Liver (tissue), 9 donors: ENCODE data around the gene DBP. TPM values are rescaled to one million over a fixed set of nuclear protein-coding genes. Genes with fewer than 3 reads are reported as not detected.

Experiments
- DNase-seq: peaks from one replicate; pipeline ENCODE4 v3.0.0-alpha.2; 2017; ENCODE audit warnings: low spot score
- H3K27ac ChIP-seq, 2 donors: one replicate each; pipeline ENCODE4 v1.7.0; 2013; ENCODE audit warnings: inconsistent platforms in 2 of 2, low read length in 2 of 2, control low read depth in 1 of 2, low read depth in 1 of 2, mild to moderate bottlenecking in 1 of 2
- H3K27me3 ChIP-seq, 4 donors: one replicate each; pipeline versions ENCODE4 v1.6.1 to v1.7.0; 2013; ENCODE audit warnings: low read length in 3 of 4, inconsistent platforms in 1 of 4, mild to moderate bottlenecking in 1 of 4, moderate library complexity in 1 of 4; ENCODE audit not compliant: control insufficient read depth in 4 of 4, insufficient read depth in 4 of 4
- H3K36me3 ChIP-seq, 4 donors: one replicate each; pipeline versions ENCODE4 v1.6.1 to v1.7.0; 2013; ENCODE audit warnings: low read length in 3 of 4, mild to moderate bottlenecking in 3 of 4, low read depth in 1 of 4, moderate library complexity in 1 of 4; ENCODE audit not compliant: control insufficient read depth in 4 of 4, insufficient read depth in 3 of 4
- H3K4me1 ChIP-seq, 4 donors: one replicate each; pipeline versions ENCODE4 v1.6.1 to v1.7.0; 2013; ENCODE audit warnings: low read length in 3 of 4, mild to moderate bottlenecking in 3 of 4, moderate library complexity in 1 of 4; ENCODE audit not compliant: control insufficient read depth in 4 of 4, insufficient read depth in 4 of 4
- H3K4me3 ChIP-seq, 3 donors: one replicate each; pipeline versions ENCODE4 v1.6.1 to v1.7.0; 2013; ENCODE audit warnings: low read length in 3 of 3, control low read depth in 1 of 3, low read depth in 1 of 3, mild to moderate bottlenecking in 1 of 3
- H3K9ac ChIP-seq, 2 donors: one replicate each; pipeline ENCODE4 v1.7.0; 2013; ENCODE audit warnings: low read length in 2 of 2, mild to moderate bottlenecking in 2 of 2, moderate library complexity in 2 of 2, control low read depth in 1 of 2, low read depth in 1 of 2
- H3K9me3 ChIP-seq, 4 donors: one replicate each; pipeline versions ENCODE4 v1.6.1 to v1.7.0; 2013; ENCODE audit warnings: low read length in 3 of 4; ENCODE audit not compliant: control insufficient read depth in 4 of 4
- EGR1 ChIP-seq, 2 donors: IDR thresholded peaks; 2 replicates each; pipeline ENCODE4 v1.6.1; 2016 to 2018; ENCODE audit warnings: antibody characterized with exemption in 2 of 2, low read depth in 2 of 2
- FOXA1 ChIP-seq: IDR thresholded peaks from 2 replicates; pipeline ENCODE4 v1.6.1; 2016; ENCODE audit warnings: antibody characterized with exemption
- FOXA2 ChIP-seq: IDR thresholded peaks from 2 replicates; pipeline ENCODE4 v1.6.1; 2016; ENCODE audit warnings: antibody characterized with exemption
- GABPA ChIP-seq, 2 donors: IDR thresholded peaks in 1 of 2; conservative IDR thresholded peaks in 1 of 2; 2 replicates each; pipeline ENCODE4 v1.6.1; 2016; ENCODE audit warnings: antibody characterized with exemption in 2 of 2, mild to moderate bottlenecking in 1 of 2, moderate library complexity in 1 of 2
- HNF4A ChIP-seq, 2 donors: conservative IDR thresholded peaks; 2 replicates each; pipeline ENCODE4 v1.6.1; 2016; ENCODE audit warnings: antibody characterized with exemption in 2 of 2, mild to moderate bottlenecking in 2 of 2
- HNF4G ChIP-seq: IDR thresholded peaks from 2 replicates; pipeline ENCODE4 v1.6.1; 2016; ENCODE audit warnings: antibody characterized with exemption
- JUND ChIP-seq, 2 donors: IDR thresholded peaks; 2 replicates each; pipeline ENCODE4 v1.6.1; 2016; ENCODE audit warnings: antibody characterized with exemption in 2 of 2
- NR2F2 ChIP-seq: IDR thresholded peaks from 2 replicates; pipeline ENCODE4 v1.6.1; 2016; ENCODE audit warnings: antibody characterized with exemption
- RAD21 ChIP-seq, 2 donors: IDR thresholded peaks; 2 replicates each; pipeline ENCODE4 v1.6.1; 2016; ENCODE audit warnings: antibody characterized with exemption in 2 of 2, mild to moderate bottlenecking in 2 of 2
- RXRA ChIP-seq, 2 donors: IDR thresholded peaks; 2 replicates each; pipeline ENCODE4 v1.6.1; 2017 to 2018; ENCODE audit warnings: antibody characterized with exemption in 2 of 2, mild to moderate bottlenecking in 1 of 2
- SP1 ChIP-seq: IDR thresholded peaks from 2 replicates; pipeline ENCODE4 v1.6.1; 2018; ENCODE audit warnings: antibody characterized with exemption, mild to moderate bottlenecking
- TAF1 ChIP-seq: conservative IDR thresholded peaks from 2 replicates; pipeline ENCODE4 v1.6.1; 2016; ENCODE audit warnings: antibody characterized with exemption, mild to moderate bottlenecking
- YY1 ChIP-seq: IDR thresholded peaks from 2 replicates; pipeline ENCODE4 v1.6.1; 2016; ENCODE audit warnings: antibody characterized with exemption, mild to moderate bottlenecking
- WGBS: extraction: QIAGEN DNeasy Blood & Tissue Kit; methylation state at CpG from one replicate; pipeline ENCODE4 v1.1.7; 2013; 5-methylcytosine and 5-hydroxymethylcytosine counted together
- polyA plus RNA-seq, 2 donors: library from polyadenylated mRNA; stranded (reverse) in 1 of 2; unstranded in 1 of 2; fragments of 200-250 nt in 1 of 2; fragments of >200 nt in 1 of 2; fragmentation: Nextera tagmentation in 1 of 2; extraction: Ambion mirVana in 1 of 2; gene quantifications; one replicate each; pipeline versions ENCODE4 v1.2.1 to v1.2.3, GENCODE V29; 2013 to 2015
- total RNA-seq, 2 donors: library from RNA; depleted of rRNA; stranded (reverse); fragments of >200 nt; gene quantifications; one replicate each; pipeline ENCODE4 v1.2.3, GENCODE V29; 2014
- TF ChIP-seq, protein P1 (sequence below): IDR thresholded peaks from 2 replicates; pipeline ENCODE4 v1.6.1; 2016; ENCODE audit warnings: antibody characterized with exemption
- TF ChIP-seq, protein P2 (sequence below): IDR thresholded peaks from 2 replicates; pipeline ENCODE4 v1.6.1; 2016; ENCODE audit warnings: antibody characterized with exemption
- TF ChIP-seq, protein P3 (sequence below): IDR thresholded peaks from 2 replicates; pipeline ENCODE4 v1.6.1; 2016; ENCODE audit warnings: antibody characterized with exemption, mild to moderate bottlenecking
- TF ChIP-seq, protein P4 (sequence below): IDR thresholded peaks from 2 replicates; pipeline ENCODE4 v1.6.1; 2016; ENCODE audit warnings: antibody characterized with exemption
- TF ChIP-seq, protein P5 (sequence below): fragments of 150-350 bp; IDR thresholded peaks from 2 replicates; pipeline ENCODE4 v1.5.1; 2017; ENCODE audit warnings: improper control_type of control experiment, low read depth, low read length; ENCODE audit not compliant: missing input control
- donor health status: healthy.
- donor health status: healthy.
- donor health status: healthy.
- donor health status: healthy.
- donor health status: healthy.

DBP gene
- total and polyA plus RNA-seq, 4 donors = 1.2 to 4.5 (median 1.8) TPM

DNA sequence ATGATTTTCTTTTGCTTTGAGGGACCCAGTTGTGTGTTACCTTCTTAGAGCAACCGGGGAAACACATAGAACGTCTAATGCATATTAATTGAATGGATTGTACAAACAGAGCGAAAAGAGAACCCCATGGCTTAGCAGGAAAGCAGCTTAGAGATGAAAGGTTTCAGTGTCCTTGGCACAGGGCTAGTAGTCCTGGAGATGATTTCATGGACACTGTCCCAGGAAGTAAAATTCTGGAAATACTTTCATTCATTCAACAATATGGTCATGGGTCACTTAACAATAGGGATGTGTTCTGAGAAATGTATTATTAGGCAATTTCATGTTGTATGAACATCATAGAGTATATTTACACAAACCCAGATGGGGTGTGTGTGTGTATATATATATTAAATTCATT lies 48.9 kb upstream of the DBP start (continued):
- TF ChIP-seq JUND (IDR thresholded peaks at IDR 0.05) = no peak
- TF ChIP-seq SP1 = no peak

DNA sequence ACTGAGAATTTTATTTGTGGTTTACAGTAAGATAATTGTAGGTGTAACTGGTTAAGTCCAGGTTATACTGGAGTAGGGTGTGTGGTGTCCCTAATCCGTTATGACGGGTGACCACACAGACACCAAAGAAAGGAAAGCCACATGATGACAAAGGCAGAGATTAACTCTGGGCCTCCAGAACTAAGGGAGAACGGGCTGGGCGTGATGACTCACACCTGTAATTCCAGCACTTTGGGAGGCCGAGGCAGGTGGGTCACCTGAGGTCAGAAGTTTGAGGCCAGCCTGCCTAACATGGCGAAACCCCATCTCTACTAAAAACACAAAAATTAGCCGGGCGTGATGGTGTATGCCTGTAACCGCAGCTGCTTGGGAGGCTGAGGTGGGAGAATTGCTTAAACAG lies 48.4 kb upstream of the DBP start:
- Histone ChIP-seq H3K4me1 (peaks cover 4 to 8% (median 7%) of the 10 kb centered on the region in 4 donors), H3K9ac (no peak overlapping the region), H3K27me3 (no peaks in the 10 kb centered on the region), H3K27ac (no peak overlapping the region), H3K9me3 (no peaks in the 10 kb centered on the region), H3K4me3 (no peak overlapping the region), H3K36me3 (no peaks in the 10 kb centered on the region)
- TF ChIP-seq RXRA (IDR thresholded peaks at IDR 0.05) (no peak), TAF1 (no peak), FOXA1 (no peak), HNF4G (no peak), FOXA2 (no peak), SP1 (no peak), JUND (IDR thresholded peaks at IDR 0.05) (no peak), YY1 (no peak), NR2F2 (no peak), HNF4A (conservative IDR thresholded peaks at IDR 0.05) (no peak), EGR1 (IDR thresholded peaks at IDR 0.05; ENCODE audit: low read depth in 2 of 2) (no peak), RAD21 (IDR thresholded peaks at IDR 0.05) (no peak), GABPA (IDR thresholded peaks at IDR 0.05 in 1 of 2, conservative IDR thresholded peaks at IDR 0.05 in 1 of 2) (no peak)
- TF ChIP-seq, protein P1, sequence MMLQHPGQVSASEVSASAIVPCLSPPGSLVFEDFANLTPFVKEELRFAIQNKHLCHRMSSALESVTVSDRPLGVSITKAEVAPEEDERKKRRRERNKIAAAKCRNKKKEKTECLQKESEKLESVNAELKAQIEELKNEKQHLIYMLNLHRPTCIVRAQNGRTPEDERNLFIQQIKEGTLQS = no peak
- TF ChIP-seq, protein P2, sequence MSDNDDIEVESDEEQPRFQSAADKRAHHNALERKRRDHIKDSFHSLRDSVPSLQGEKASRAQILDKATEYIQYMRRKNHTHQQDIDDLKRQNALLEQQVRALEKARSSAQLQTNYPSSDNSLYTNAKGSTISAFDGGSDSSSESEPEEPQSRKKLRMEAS = no peak
- TF ChIP-seq, protein P3, sequence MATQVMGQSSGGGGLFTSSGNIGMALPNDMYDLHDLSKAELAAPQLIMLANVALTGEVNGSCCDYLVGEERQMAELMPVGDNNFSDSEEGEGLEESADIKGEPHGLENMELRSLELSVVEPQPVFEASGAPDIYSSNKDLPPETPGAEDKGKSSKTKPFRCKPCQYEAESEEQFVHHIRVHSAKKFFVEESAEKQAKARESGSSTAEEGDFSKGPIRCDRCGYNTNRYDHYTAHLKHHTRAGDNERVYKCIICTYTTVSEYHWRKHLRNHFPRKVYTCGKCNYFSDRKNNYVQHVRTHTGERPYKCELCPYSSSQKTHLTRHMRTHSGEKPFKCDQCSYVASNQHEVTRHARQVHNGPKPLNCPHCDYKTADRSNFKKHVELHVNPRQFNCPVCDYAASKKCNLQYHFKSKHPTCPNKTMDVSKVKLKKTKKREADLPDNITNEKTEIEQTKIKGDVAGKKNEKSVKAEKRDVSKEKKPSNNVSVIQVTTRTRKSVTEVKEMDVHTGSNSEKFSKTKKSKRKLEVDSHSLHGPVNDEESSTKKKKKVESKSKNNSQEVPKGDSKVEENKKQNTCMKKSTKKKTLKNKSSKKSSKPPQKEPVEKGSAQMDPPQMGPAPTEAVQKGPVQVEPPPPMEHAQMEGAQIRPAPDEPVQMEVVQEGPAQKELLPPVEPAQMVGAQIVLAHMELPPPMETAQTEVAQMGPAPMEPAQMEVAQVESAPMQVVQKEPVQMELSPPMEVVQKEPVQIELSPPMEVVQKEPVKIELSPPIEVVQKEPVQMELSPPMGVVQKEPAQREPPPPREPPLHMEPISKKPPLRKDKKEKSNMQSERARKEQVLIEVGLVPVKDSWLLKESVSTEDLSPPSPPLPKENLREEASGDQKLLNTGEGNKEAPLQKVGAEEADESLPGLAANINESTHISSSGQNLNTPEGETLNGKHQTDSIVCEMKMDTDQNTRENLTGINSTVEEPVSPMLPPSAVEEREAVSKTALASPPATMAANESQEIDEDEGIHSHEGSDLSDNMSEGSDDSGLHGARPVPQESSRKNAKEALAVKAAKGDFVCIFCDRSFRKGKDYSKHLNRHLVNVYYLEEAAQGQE = no peak
- TF ChIP-seq, protein P4, sequence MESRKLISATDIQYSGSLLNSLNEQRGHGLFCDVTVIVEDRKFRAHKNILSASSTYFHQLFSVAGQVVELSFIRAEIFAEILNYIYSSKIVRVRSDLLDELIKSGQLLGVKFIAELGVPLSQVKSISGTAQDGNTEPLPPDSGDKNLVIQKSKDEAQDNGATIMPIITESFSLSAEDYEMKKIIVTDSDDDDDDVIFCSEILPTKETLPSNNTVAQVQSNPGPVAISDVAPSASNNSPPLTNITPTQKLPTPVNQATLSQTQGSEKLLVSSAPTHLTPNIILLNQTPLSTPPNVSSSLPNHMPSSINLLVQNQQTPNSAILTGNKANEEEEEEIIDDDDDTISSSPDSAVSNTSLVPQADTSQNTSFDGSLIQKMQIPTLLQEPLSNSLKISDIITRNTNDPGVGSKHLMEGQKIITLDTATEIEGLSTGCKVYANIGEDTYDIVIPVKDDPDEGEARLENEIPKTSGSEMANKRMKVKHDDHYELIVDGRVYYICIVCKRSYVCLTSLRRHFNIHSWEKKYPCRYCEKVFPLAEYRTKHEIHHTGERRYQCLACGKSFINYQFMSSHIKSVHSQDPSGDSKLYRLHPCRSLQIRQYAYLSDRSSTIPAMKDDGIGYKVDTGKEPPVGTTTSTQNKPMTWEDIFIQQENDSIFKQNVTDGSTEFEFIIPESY = no peak
- TF ChIP-seq, protein P5, sequence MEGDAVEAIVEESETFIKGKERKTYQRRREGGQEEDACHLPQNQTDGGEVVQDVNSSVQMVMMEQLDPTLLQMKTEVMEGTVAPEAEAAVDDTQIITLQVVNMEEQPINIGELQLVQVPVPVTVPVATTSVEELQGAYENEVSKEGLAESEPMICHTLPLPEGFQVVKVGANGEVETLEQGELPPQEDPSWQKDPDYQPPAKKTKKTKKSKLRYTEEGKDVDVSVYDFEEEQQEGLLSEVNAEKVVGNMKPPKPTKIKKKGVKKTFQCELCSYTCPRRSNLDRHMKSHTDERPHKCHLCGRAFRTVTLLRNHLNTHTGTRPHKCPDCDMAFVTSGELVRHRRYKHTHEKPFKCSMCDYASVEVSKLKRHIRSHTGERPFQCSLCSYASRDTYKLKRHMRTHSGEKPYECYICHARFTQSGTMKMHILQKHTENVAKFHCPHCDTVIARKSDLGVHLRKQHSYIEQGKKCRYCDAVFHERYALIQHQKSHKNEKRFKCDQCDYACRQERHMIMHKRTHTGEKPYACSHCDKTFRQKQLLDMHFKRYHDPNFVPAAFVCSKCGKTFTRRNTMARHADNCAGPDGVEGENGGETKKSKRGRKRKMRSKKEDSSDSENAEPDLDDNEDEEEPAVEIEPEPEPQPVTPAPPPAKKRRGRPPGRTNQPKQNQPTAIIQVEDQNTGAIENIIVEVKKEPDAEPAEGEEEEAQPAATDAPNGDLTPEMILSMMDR = no peak
- DNase-seq = no peak
- WGBS = 91% methylated on average over 9 of the region's 9 CpGs
